Fibroblast of peridontal ligament (primary cell): ENCODE measurements around the gene COX20.

Source experiments
- DNase-seq: peaks from one replicate; pipeline ENCODE4 v3.0.0-alpha.2; 2010; ENCODE audit errors: extremely low read depth

Gene COX20

DNA sequence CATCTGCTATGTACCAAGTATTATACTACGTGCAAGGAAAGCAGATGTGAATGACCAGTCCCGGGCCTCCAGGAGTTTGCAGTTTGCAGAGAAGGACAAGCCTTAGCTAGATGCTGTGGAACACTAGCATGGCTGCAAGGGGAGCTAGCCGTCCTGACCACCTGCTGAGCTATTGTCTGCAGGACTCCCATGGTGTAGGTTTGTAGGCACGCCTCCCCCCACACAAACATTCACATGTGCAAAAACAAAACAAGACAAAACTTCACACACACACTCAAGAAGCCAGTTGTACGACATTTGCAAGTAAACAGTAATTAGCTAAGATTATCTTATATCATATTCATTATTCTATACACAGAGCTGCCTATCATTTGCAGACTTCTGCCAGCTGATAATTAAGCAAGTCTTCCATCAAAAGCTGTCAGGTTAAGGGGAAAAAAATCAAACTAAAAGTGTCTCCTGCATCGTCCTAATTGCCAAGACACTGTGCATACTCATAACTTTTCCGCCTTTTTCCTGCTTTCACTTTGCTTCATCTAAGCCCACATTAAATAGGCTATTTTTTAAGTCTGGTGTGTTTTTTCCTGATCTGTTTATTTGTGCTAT, 39.6 kb downstream of the COX20 start:
- no peak for DNase-seq

DNA sequence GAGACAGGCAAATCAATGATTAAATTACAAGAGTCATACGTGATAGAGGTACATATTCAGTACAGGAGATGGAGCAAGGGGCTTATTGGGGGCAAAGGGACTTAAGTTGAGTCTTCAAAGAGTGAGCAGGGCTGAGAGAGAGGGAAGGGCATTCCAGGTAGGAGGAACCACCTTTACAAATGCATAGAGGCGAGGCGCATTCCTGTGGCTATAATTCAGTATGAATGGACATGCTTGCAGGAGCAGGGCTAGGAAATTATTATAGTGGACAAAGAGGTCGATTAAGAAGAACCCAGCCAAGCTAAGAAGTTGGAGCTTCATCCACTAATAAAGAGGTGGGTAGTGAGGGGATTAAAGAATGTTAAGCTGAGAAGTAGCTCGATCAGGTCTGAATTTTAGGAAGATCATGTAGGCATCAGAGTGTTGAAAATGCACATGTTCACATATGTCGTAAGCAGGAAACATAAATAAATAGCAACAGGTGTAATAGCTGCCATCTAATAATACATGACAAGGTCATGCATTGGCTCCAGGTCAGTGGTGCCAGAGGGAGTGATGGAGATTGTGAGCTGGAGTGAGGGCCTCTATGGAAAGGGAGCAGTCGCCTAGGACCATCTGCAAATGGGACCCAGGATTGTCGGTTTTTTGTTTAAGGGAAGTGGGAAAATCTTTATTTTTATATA, 40.9 kb downstream of the COX20 start:
- DNase-seq, result no peak

DNA sequence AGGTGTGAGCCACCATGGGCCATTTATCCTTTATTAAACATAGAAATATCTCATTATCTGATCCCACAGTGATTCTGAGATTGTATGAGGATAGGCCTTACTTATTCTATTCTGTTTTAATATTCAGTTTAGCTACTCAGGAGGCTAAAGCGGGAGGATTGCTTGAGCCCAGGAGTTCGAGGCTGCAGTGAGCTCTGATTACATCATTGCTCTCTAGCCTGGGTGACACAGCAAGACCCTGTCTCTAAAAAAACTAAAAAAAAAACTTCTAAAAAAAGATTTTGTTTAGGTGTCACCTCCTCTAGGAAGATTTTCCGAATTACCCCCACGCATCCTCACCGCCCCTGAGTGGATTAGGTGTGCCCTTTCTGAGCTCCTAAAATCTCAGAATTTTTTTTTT, 43.2 kb downstream of the COX20 start:
- DNase-seq, result no peak

DNA sequence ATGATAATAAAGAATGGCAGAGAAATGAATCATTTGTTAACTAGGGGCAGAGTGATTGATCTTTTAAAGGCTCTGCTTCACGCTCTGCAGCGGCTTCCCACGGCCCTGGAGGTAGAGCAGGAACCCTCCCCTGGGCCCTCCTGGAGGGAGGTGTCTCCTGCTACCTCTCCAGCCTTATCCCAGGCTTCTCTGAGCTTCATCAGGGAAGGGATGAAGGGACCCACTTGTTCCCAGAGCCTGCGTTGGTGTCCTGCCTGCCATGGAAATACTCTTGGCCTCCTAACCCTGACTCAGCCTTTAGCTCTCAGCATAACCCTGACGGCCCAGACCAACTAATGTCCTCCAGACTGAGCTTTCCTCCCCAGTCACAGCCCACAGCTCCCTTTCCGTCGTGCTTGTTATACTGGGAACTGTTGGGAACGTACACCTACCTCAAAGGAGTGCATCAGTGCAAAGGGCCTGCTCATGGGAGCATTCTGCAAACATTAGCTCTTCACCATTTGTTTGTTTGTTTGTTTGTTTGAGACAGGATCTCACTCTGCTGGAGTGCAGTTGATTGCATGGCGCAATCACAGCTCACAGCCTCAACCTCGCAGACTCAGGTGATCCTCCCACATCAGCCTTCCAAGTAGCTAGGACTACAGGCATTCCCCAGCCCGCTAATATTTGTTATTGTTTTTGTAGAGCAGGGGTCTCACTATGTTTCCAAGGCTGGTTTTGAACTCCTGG, 46.3 kb downstream of the COX20 start:
- DNase-seq, result no peak

DNA sequence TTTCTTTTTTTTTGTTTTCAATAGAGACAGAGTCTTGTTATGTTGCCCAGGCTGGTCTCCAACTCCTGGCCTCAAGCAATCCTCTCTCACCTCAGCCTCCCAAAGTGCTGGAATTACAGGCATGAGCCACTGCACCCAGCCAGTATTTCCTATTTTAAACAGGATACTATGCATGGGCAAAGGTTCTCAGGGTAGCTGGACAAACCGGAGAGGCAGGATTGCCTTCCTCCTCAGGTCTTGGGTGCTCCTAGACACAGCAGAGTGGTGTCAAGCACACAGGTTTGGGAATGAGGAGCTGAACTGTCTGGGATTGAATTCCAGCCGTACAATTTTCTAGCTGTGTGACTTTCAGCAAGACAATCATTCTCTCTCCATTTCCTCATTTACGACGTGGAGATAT, 51.8 kb downstream of the COX20 start:
- no peak for DNase-seq

DNA sequence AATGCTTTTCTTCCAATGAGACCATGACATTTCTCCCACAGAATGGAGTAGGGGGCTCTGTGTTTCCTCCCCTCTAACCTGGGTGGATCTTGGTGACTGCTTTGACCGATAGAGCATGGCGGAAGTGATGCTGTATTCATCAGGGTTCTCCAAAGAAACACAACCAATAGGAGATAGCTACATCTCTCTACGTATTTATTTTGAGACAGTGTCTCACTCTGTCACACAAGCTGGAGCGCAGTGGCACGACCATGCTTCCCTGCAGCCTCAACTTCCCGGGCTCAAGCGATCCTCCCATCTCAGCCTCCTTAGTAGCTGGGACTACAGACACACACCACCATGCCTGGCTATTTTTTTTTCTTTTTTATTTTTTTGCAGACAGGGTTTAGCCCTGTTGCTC, 58.4 kb downstream of the COX20 start:
- no peak for DNase-seq
